GM12878 (cell line): ENCODE results near the gene FADD. TPM values are rescaled to one million over a fixed set of nuclear protein-coding genes. Genes with fewer than 3 reads are reported as not detected.

Source experiments
- ATAC-seq: fragments of 200-7000 bp; cut with Tn5 transposase; 3 replicates; pipeline ENCODE4 v1.9.1; 2020; ENCODE audit warnings: mild to moderate bottlenecking, moderate library complexity
- BruUV-seq: library from RNA; stranded (reverse); fragments of 400-500 nt; replicated peaks from 2 replicates; lab custom pipeline; 2021; lab: Mats Ljungman, UMichigan
- CTCF ChIA-PET: fragments of 300-600 bp; sonication (Branson Sonifier 250); formaldehyde crosslinking; extraction: SDS; loops from one replicate; lab custom pipeline; 2021; ENCODE audit warnings: inconsistent platforms; lab: Yijun Ruan, JAX
- POLR2A ChIA-PET: fragments of 350-600 bp; formaldehyde crosslinking; extraction: SDS; loops from one replicate; lab custom pipeline; 2021; ENCODE audit warnings: inconsistent platforms; lab: Charles Lee
- RAD21 ChIA-PET: fragments of 300-600 bp; sonication (Branson Sonifier 250); formaldehyde crosslinking; loops from one replicate; lab custom pipeline; 2023; ENCODE audit warnings: antibody characterized with exemption; ENCODE audit not compliant: unreplicated experiment; lab: Charles Lee
- SMC1A ChIA-PET: fragments of 300-600 bp; sonication (Branson Sonifier 250); formaldehyde crosslinking; loops from one replicate; lab custom pipeline; 2023; ENCODE audit not compliant: unreplicated experiment, uncharacterized antibody; lab: Charles Lee
- DNase-seq: peaks from one replicate; pipeline ENCODE4 v3.0.0-alpha.2; 2011; ENCODE audit warnings: low read depth, low spot score
- FAIRE-seq: peaks from 3 replicates; lab custom pipeline; 2011; peaks lifted over from hg19 to GRCh38; lab: Jason Lieb, UNC
- H2AFZ ChIP-seq: 2 replicates; pipeline ENCODE4 v1.6.0; 2011; ENCODE audit warnings: low read depth, low read length, control low read depth; ENCODE audit not compliant: control insufficient read depth
- H3K27ac ChIP-seq: 2 replicates; pipeline ENCODE4 v1.5.1; 2011; ENCODE audit warnings: control low read depth; ENCODE audit not compliant: control insufficient read depth, insufficient read depth
- H3K27me3 ChIP-seq, 2 experiments: replicated peaks in 1 of 2; 2 replicates each; pipeline versions ENCODE4 v1.6.0 to v1.6.1; 2011; ENCODE audit warnings: low read length in 1 of 2; ENCODE audit not compliant: control insufficient read depth in 2 of 2, insufficient read depth in 2 of 2
- H3K36me3 ChIP-seq, 2 experiments: 2 replicates each; pipeline ENCODE4 v1.5.1; 2011; ENCODE audit warnings: low read length in 1 of 2; ENCODE audit not compliant: control insufficient read depth in 2 of 2, insufficient read depth in 2 of 2
- H3K4me1 ChIP-seq: 2 replicates; pipeline ENCODE4 v1.6.1; 2011; ENCODE audit warnings: mild to moderate bottlenecking, low read length, moderate library complexity, mixed read lengths; ENCODE audit not compliant: control insufficient read depth, insufficient read depth
- H3K4me2 ChIP-seq: 2 replicates; pipeline ENCODE4 v1.6.0; 2011; ENCODE audit warnings: control low read depth; ENCODE audit not compliant: control insufficient read depth, insufficient read depth
- H3K4me3 ChIP-seq: fragments of 200-600 bp; sonication (generic); 2 replicates; pipeline ENCODE4 v1.5.1; 2016
- H3K79me2 ChIP-seq: 2 replicates; pipeline ENCODE4 v1.6.0; 2011; ENCODE audit warnings: low read length; ENCODE audit not compliant: control insufficient read depth, insufficient read depth
- H3K9ac ChIP-seq: 2 replicates; pipeline ENCODE4 v1.8.0; 2011; ENCODE audit warnings: low read length, control low read depth, mixed read lengths; ENCODE audit not compliant: control insufficient read depth, insufficient read depth
- H3K9me3 ChIP-seq: replicated peaks from 3 replicates; pipeline ENCODE4 v1.5.1; 2011; ENCODE audit warnings: mild to moderate bottlenecking, low read length; ENCODE audit not compliant: control insufficient read depth, insufficient read depth
- H4K20me1 ChIP-seq: 2 replicates; pipeline ENCODE4 v1.6.0; 2011; ENCODE audit not compliant: control insufficient read depth, insufficient read depth
- ASH2L ChIP-seq: fragments of 300-600, 200-600 bp; sonication (generic); IDR thresholded peaks from 2 replicates; pipeline ENCODE4 v1.6.1; 2017; ENCODE audit warnings: low read depth, mild to moderate bottlenecking, borderline replicate concordance
- CBX3 ChIP-seq: fragments of 200-600 bp; sonication (generic); IDR thresholded peaks from 2 replicates; pipeline ENCODE4 v1.6.1; 2016; ENCODE audit warnings: low read depth, borderline replicate concordance
- CHD4 ChIP-seq: fragments of 200-600 bp; sonication (generic); IDR thresholded peaks from 2 replicates; pipeline ENCODE4 v1.6.1; 2016; ENCODE audit warnings: mild to moderate bottlenecking
- NFYA ChIP-seq: IDR thresholded peaks from 2 replicates; pipeline ENCODE4 v1.6.1; 2011; ENCODE audit warnings: low read depth, mild to moderate bottlenecking, low read length, improper control_type of control experiment, borderline replicate concordance
- NR2C2 ChIP-seq: IDR thresholded peaks from 2 replicates; pipeline ENCODE4 v1.6.1; 2011; ENCODE audit warnings: borderline replicate concordance, low read depth; ENCODE audit not compliant: control insufficient read depth, insufficient read length
- PAX5 ChIP-seq: IDR thresholded peaks from 2 replicates; pipeline ENCODE4 v1.6.1; 2011; ENCODE audit warnings: low read depth, low read length, borderline replicate concordance
- PAX8 ChIP-seq: fragments of 450-650 bp; IDR thresholded peaks from 2 replicates; pipeline ENCODE4 v1.6.1; 2017; ENCODE audit warnings: mild to moderate bottlenecking, moderate library complexity
- SMAD5 ChIP-seq: IDR thresholded peaks from 2 replicates; pipeline ENCODE4 v1.6.1; 2016; ENCODE audit warnings: antibody characterized with exemption, low read depth
- SRF ChIP-seq, 2 experiments: IDR thresholded peaks; 2 replicates each; pipeline ENCODE4 v1.6.1; 2011; ENCODE audit warnings: low read depth in 2 of 2, low read length in 2 of 2, mild to moderate bottlenecking in 1 of 2, moderate library complexity in 1 of 2
- TARDBP ChIP-seq: IDR thresholded peaks from 2 replicates; pipeline ENCODE4 v1.6.1; 2016; ENCODE audit warnings: borderline replicate concordance
- ZNF622 ChIP-seq: fragments of 450-650 bp; IDR thresholded peaks from 2 replicates; pipeline ENCODE4 v1.6.1; 2017; ENCODE audit warnings: mild to moderate bottlenecking, inconsistent platforms
- WGBS: methylation state at CpG from one replicate; pipeline ENCODE4 v1.1.6; 2016; ENCODE audit warnings: low lambda C conversion rate; ENCODE audit not compliant: insufficient replicate concordance, insufficient coverage; ENCODE audit errors: missing lambda C conversion rate; 5-methylcytosine and 5-hydroxymethylcytosine counted together
- in situ Hi-C: fragments of 300-500 bp; cut with MboI; formaldehyde crosslinking; loops from 9 replicates; pipeline ENCODE4 v1.14.3; 2018; ENCODE audit warnings: mixed read lengths
- intact Hi-C: fragments of 100-400 bp; cut with micrococcal nuclease; formaldehyde crosslinking; loops from one replicate; pipeline ENCODE4 v1.14.2; 2022; ENCODE audit not compliant: unreplicated experiment
- polyA plus RNA-seq, 11 experiments: library from polyadenylated mRNA; depleted of rRNA in 4 of 11; unstranded in 6 of 11; stranded (reverse) in 5 of 11; fragments of >200 nt; fragmentation: Nextera tagmentation in 4 of 11; fragmentation: Illumina TruSeq in 1 of 11; extraction: Ambion mirVana in 4 of 11; extraction: Trizol in 1 of 11; gene quantifications; 1 replicate in 1 of 11; 2 replicates in 10 of 11; pipeline versions ENCODE4 v1.2.1 to v1.2.3, GENCODE V29; 2011 to 2016; ENCODE audit warnings: inconsistent platforms in 2 of 11, missing spikeins in 2 of 11, low read depth in 1 of 11
- total RNA-seq, 4 experiments: library from RNA; depleted of rRNA in 3 of 4; stranded (reverse); fragments of >200 nt in 3 of 4; fragmentation: Illumina TruSeq in 1 of 4; extraction: Trizol in 1 of 4; gene quantifications; 2 replicates each; pipeline versions ENCODE4 v1.2.1 to v1.2.3, GENCODE V29; 2013 to 2021
- TF ChIP-seq, protein P1 (sequence below): fragments of 450-650 bp; IDR thresholded peaks from 2 replicates; pipeline ENCODE4 v1.6.1; 2017; ENCODE audit warnings: mild to moderate bottlenecking
- TF ChIP-seq, protein P2 (sequence below), 3 experiments: IDR thresholded peaks in 2 of 3; conservative IDR thresholded peaks in 1 of 3; 2 replicates each; pipeline ENCODE4 v1.5.1; 2011; ENCODE audit warnings: low read depth in 3 of 3, low read length in 3 of 3, mild to moderate bottlenecking in 3 of 3, control low read depth in 2 of 3, moderate library complexity in 2 of 3, inconsistent platforms in 1 of 3, mixed read lengths in 1 of 3; ENCODE audit not compliant: control insufficient read depth in 2 of 3, insufficient read depth in 1 of 3; ENCODE audit errors: extremely low read depth in 1 of 3

FADD gene
- total and polyA plus RNA-seq, 10 of the 15 experiments (the other 5 are each of a cell fraction or from before 2014, with no cell fraction given): 0.32 to 38.7 (median 21.8) TPM

DNA sequence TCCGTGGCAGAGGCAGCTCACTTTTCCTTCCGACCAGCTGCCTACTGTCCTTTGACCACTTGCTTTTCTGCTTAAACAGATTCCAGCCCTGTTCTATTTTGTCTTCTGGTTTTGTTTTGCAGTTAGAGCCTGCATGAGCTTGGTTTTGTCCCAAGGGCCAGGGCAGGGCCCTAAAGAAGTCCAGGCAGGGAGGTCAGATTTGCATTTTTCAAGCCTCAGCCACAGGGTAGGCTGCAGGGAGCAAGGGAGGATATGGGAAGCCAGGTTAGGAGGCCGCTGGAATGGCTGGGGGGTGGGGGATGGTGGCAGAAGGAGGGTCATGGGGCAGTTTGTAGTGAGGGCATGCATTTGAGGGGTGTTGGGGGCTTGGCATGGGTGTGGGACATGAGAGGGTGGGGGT lies 23.1 kb downstream of the FADD start:
- no peak for TF ChIP-seq PAX5
- no peak for TF ChIP-seq SRF (IDR thresholded peaks at IDR 0.05; ENCODE audit: low read depth in 2 of 2, low read length in 2 of 2)
- TF ChIP-seq NFYA: no peak
- no peak for TF ChIP-seq CBX3
- TF ChIP-seq ZNF622: no peak
- TF ChIP-seq, protein P1, sequence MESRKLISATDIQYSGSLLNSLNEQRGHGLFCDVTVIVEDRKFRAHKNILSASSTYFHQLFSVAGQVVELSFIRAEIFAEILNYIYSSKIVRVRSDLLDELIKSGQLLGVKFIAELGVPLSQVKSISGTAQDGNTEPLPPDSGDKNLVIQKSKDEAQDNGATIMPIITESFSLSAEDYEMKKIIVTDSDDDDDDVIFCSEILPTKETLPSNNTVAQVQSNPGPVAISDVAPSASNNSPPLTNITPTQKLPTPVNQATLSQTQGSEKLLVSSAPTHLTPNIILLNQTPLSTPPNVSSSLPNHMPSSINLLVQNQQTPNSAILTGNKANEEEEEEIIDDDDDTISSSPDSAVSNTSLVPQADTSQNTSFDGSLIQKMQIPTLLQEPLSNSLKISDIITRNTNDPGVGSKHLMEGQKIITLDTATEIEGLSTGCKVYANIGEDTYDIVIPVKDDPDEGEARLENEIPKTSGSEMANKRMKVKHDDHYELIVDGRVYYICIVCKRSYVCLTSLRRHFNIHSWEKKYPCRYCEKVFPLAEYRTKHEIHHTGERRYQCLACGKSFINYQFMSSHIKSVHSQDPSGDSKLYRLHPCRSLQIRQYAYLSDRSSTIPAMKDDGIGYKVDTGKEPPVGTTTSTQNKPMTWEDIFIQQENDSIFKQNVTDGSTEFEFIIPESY: no peak
- no peak for TF ChIP-seq SMAD5
- TF ChIP-seq TARDBP: no peak
- TF ChIP-seq, protein P2, sequence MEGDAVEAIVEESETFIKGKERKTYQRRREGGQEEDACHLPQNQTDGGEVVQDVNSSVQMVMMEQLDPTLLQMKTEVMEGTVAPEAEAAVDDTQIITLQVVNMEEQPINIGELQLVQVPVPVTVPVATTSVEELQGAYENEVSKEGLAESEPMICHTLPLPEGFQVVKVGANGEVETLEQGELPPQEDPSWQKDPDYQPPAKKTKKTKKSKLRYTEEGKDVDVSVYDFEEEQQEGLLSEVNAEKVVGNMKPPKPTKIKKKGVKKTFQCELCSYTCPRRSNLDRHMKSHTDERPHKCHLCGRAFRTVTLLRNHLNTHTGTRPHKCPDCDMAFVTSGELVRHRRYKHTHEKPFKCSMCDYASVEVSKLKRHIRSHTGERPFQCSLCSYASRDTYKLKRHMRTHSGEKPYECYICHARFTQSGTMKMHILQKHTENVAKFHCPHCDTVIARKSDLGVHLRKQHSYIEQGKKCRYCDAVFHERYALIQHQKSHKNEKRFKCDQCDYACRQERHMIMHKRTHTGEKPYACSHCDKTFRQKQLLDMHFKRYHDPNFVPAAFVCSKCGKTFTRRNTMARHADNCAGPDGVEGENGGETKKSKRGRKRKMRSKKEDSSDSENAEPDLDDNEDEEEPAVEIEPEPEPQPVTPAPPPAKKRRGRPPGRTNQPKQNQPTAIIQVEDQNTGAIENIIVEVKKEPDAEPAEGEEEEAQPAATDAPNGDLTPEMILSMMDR (IDR thresholded peaks at IDR 0.05 in 2 of 3, conservative IDR thresholded peaks at IDR 0.05 in 1 of 3; ENCODE audit: control insufficient read depth in 2 of 3, extremely low read depth in 1 of 3, insufficient read depth in 1 of 3, low read depth in 3 of 3, low read length in 3 of 3): no peak
- no peak for TF ChIP-seq ASH2L
- no peak for TF ChIP-seq CHD4
- TF ChIP-seq NR2C2: no peak
- no peak for TF ChIP-seq PAX8
- Histone ChIP-seq H4K20me1 (no peaks in the 10 kb centered on the region), H3K4me2 (no peak overlapping the region), H3K9me3 (no peaks in the 10 kb centered on the region; the same call in 2 of the 3 replicates), H3K9ac (no peak overlapping the region), H2AFZ (no peak overlapping the region), H3K4me3 (no peak overlapping the region), H3K27ac (no peak overlapping the region), H3K36me3 (no peaks in the 10 kb centered on the region), H3K4me1 (no peaks in the 10 kb centered on the region), H3K79me2 (no peaks in the 10 kb centered on the region), H3K27me3 (peaks cover 0 to 4% of the 10 kb centered on the region in 2 experiments; a peak in 3 of 4 replicates)
- no peak for FAIRE-seq
- in situ Hi-C loops: no loop called here
- ChIA-PET RAD21 (no interaction called here), SMC1A (no interaction called here), POLR2A (no interaction called here), CTCF (interaction anchor here (1.3 kb wide), 1 partner anchor 22 kb away, joined by 4 read pairs; no protein-coding TSS in a partner anchor)
- DNase-seq: no peak
- intact Hi-C loops: no loop called here
- ATAC-seq: no peak
- no TSS peak for BruUV-seq
- 2% methylated on average over 3 of the region's 3 CpGs for WGBS
